OCI-LY3 (cell line): Measurements from ENCODE around the gene PLCZ1.

Source experiments
- H2AFZ ChIP-seq: fragments of 200-600, 300-600 bp; shearing (Covaris generic); 2 replicates; pipeline ENCODE4 v1.6.0; 2014; ENCODE audit warnings: antibody characterized with exemption, low read depth, low read length
- H3K27ac ChIP-seq: fragments of 200-600, 300-600 bp; sonication (generic); 2 replicates; pipeline ENCODE4 v1.5.1; 2014; ENCODE audit warnings: mild to moderate bottlenecking, low read length, moderate library complexity, mixed read lengths
- H3K27me3 ChIP-seq: fragments of 200-600, 300-600 bp; sonication (generic); 2 replicates; pipeline ENCODE4 v1.6.1; 2014; ENCODE audit warnings: low read depth, low read length, mixed read lengths
- H3K36me3 ChIP-seq: fragments of 200-600, 300-600 bp; sonication (generic); replicated peaks from 2 replicates; pipeline ENCODE3; 2014; ENCODE audit warnings: low read depth, low read length, mixed read lengths
- H3K4me1 ChIP-seq: fragments of 300-600, 200-600 bp; sonication (generic); 2 replicates; pipeline ENCODE4 v1.6.1; 2014; ENCODE audit warnings: low read length, mixed read lengths
- H3K4me2 ChIP-seq: fragments of 200-600, 300-600 bp; sonication (generic); 2 replicates; pipeline ENCODE4 v1.6.1; 2014; ENCODE audit warnings: low read length, mixed read lengths
- H3K4me3 ChIP-seq: fragments of 300-600, 200-600 bp; sonication (generic); 2 replicates; pipeline ENCODE4 v1.5.1; 2014; ENCODE audit warnings: antibody characterized with exemption, mild to moderate bottlenecking, low read length, moderate library complexity
- H3K79me2 ChIP-seq: fragments of 300-600, 200-600 bp; shearing (Covaris generic); 2 replicates; pipeline ENCODE4 v1.6.1; 2014; ENCODE audit warnings: mild to moderate bottlenecking, low read length, mixed read lengths
- H3K9ac ChIP-seq: fragments of 300-600, 200-600 bp; shearing (Covaris generic); 2 replicates; pipeline ENCODE4 v1.6.0; 2014; ENCODE audit warnings: mild to moderate bottlenecking, low read length, moderate library complexity
- H3K9me3 ChIP-seq: fragments of 200-600, 300-600 bp; shearing (Covaris generic); 2 replicates; pipeline ENCODE4 v1.6.1; 2014; ENCODE audit warnings: low read length, mixed read lengths; ENCODE audit not compliant: insufficient read depth
- H4K20me1 ChIP-seq: fragments of 200-600, 300-600 bp; sonication (generic); 2 replicates; pipeline ENCODE4 v1.6.1; 2016; ENCODE audit warnings: low read length, mixed read lengths; ENCODE audit not compliant: insufficient read depth
- EZH2phosphoT487 ChIP-seq: fragments of 200-600 bp; shearing (Covaris generic); IDR thresholded peaks from 2 replicates; pipeline ENCODE4 v1.6.1; 2018; ENCODE audit warnings: antibody characterized with exemption, mixed run types, low read depth
- TF ChIP-seq, protein P1 (sequence below): fragments of 200-600, 300-600 bp; sonication (generic); IDR thresholded peaks from 2 replicates; pipeline ENCODE4 v1.5.1; 2014; ENCODE audit warnings: antibody characterized with exemption, low read length, low read depth

Gene PLCZ1

DNA sequence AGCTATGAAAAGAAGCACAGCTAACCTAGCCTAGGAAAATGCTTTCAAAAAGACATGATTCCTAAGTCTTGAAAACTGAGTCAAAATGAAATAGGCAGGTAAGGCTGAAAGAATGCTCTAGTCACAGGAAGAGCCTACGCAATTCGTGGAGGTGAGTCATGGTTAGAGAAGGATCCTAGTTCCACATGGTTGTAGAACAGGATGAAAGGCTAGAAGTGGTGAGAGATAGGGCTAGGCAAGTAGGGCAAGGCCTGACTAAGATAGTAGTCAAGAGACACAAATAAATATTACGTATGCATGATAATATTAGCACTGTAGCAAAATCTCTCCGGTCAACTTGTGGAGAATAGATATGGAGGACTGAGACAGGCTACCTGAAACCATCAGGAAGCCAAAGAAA is 47.2 kb downstream of the PLCZ1 start:
- no peak overlapping the region for H3K4me2 ChIP-seq
- no peaks in the 10 kb centered on the region for H3K36me3 ChIP-seq
- no peaks in the 10 kb centered on the region for H3K27me3 ChIP-seq
- no peak for TF ChIP-seq EZH2phosphoT487
- TF ChIP-seq, protein P1, sequence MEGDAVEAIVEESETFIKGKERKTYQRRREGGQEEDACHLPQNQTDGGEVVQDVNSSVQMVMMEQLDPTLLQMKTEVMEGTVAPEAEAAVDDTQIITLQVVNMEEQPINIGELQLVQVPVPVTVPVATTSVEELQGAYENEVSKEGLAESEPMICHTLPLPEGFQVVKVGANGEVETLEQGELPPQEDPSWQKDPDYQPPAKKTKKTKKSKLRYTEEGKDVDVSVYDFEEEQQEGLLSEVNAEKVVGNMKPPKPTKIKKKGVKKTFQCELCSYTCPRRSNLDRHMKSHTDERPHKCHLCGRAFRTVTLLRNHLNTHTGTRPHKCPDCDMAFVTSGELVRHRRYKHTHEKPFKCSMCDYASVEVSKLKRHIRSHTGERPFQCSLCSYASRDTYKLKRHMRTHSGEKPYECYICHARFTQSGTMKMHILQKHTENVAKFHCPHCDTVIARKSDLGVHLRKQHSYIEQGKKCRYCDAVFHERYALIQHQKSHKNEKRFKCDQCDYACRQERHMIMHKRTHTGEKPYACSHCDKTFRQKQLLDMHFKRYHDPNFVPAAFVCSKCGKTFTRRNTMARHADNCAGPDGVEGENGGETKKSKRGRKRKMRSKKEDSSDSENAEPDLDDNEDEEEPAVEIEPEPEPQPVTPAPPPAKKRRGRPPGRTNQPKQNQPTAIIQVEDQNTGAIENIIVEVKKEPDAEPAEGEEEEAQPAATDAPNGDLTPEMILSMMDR = no peak
- H3K9me3 ChIP-seq = no peaks in the 10 kb centered on the region
- H4K20me1 ChIP-seq = no peaks in the 10 kb centered on the region
- H3K4me3 ChIP-seq = no peak overlapping the region
- no peak overlapping the region for H3K9ac ChIP-seq
- no peak overlapping the region for H3K27ac ChIP-seq
- no peak overlapping the region for H2AFZ ChIP-seq
- no peaks in the 10 kb centered on the region for H3K4me1 ChIP-seq
- H3K79me2 ChIP-seq = no peaks in the 10 kb centered on the region

DNA sequence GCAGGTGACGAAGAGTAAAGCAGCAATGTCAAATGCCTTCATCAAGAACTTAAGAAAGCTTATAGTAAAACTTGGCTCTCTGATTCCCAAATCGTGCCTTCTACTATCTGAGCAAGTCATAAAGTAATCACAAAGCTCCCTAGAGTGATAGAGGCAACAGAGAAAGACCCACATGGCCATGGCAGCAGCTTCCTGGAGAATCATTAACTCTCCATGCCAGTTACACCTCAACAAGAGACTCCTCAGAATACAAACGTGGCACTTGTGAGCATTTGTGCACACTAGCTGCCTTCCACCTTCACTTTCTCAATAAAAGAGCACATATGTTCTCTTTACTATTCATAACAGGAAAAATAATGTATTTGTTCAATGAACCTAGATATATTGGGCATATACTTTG is 48.0 kb downstream of the PLCZ1 start:
- Histone ChIP-seq H2AFZ (no peak overlapping the region), H3K27me3 (no peaks in the 10 kb centered on the region), H3K9me3 (no peaks in the 10 kb centered on the region), H3K79me2 (no peaks in the 10 kb centered on the region), H3K36me3 (no peaks in the 10 kb centered on the region), H3K9ac (no peak overlapping the region), H3K4me1 (no peaks in the 10 kb centered on the region), H4K20me1 (no peaks in the 10 kb centered on the region), H3K4me3 (no peak overlapping the region), H3K27ac (no peak overlapping the region), H3K4me2 (no peak overlapping the region)
- TF ChIP-seq, protein P1 = no peak
- TF ChIP-seq EZH2phosphoT487 = no peak

DNA sequence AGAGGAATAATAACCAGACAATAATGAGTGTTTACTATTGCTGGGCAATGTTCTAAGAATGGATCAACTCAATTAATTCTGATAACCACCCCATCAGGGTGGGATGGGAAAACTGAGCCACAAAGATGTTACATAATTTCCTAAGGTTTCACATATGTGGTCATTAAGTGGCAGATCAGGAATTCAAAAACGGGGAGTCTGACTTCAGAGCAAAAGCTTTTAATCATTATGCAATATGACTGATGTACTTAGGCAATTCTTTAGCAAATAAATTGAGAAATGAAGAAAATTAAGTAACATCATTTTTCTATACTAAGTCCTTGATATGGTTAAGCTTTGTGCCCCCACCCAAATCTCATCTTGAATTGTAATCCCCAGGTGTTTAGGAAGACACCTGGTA is 53.4 kb downstream of the PLCZ1 start:
- Histone ChIP-seq H3K4me3 (no peak overlapping the region), H2AFZ (no peak overlapping the region), H3K9ac (no peak overlapping the region), H3K27ac (no peak overlapping the region), H3K27me3 (no peaks in the 10 kb centered on the region), H3K9me3 (no peaks in the 10 kb centered on the region), H3K4me2 (no peak overlapping the region), H4K20me1 (no peaks in the 10 kb centered on the region), H3K4me1 (no peaks in the 10 kb centered on the region), H3K79me2 (no peaks in the 10 kb centered on the region), H3K36me3 (no peaks in the 10 kb centered on the region)
- TF ChIP-seq, protein P1 = no peak
- TF ChIP-seq EZH2phosphoT487 = no peak

DNA sequence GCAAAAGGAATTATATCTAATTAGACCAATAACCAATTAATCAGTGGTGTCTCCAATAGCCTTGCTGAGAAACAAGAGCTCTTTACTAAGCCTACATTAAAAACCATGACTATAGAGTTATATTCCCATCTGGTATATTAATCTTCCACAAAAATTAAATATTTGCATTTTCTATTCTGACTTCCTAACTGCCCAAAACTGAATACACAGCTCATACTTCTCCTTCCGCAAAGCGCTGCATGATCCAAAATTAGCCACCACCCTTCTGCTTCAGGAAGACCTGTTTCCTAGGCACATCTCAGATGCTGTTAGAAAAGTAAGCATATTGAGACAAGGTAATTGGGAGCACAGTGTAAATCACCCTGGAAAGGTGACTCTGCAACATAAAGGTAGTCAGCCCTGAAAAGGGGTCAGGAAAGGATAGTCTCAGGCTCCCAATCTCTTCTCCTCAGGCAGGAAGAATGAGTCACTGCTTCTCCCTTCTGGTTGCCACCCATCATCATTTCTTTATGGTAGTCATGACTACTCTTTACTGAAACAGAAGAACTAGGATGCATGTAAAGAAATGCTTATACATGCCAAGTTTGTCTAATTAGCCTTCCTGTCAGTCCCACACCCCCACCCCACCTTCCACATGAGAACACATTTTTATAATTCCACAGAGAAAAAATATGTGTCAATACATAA is 54.3 kb downstream of the PLCZ1 start:
- TF ChIP-seq EZH2phosphoT487 = no peak
- TF ChIP-seq, protein P1 = no peak
- no peak overlapping the region for H3K27ac ChIP-seq
- H3K79me2 ChIP-seq = no peaks in the 10 kb centered on the region
- H3K27me3 ChIP-seq = no peaks in the 10 kb centered on the region
- H3K4me1 ChIP-seq = no peaks in the 10 kb centered on the region
- no peak overlapping the region for H2AFZ ChIP-seq
- H3K9ac ChIP-seq = no peak overlapping the region
- no peak overlapping the region for H3K4me3 ChIP-seq
- H3K36me3 ChIP-seq = no peaks in the 10 kb centered on the region
- H3K4me2 ChIP-seq = no peak overlapping the region
- no peaks in the 10 kb centered on the region for H4K20me1 ChIP-seq
- H3K9me3 ChIP-seq = no peaks in the 10 kb centered on the region
